HG03521 (cell line): ENCODE results near the gene TTLL7.
A peak's percentile ranks its signal among the peaks of the same experiment; 100 is the strongest.

ENCODE experiments used
- ATAC-seq: cut with Tn5 transposase; IDR thresholded peaks from one replicate; pipeline ENCODE4 v1.9.1; 2021; ENCODE audit warnings: mild to moderate bottlenecking, moderate library complexity; ENCODE audit not compliant: unreplicated experiment

TTLL7 gene

GRCh38 chr1:83889707-83890106, 109.2 kb downstream of the TTLL7 start:
- no peak for ATAC-seq

GRCh38 chr1:83887483-83887882, 111.4 kb downstream of the TTLL7 start:
- ATAC-seq, result no peak

- no peak for ATAC-seq
These were observed 115.0 kb downstream of the TTLL7 start for GRCh38 chr1:83883979-83884378.

GRCh38 chr1:83882906-83883305, 116.0 kb downstream of the TTLL7 start:
- ATAC-seq, result no peak

- ATAC-seq, result no peak
These were observed 126.4 kb downstream of the TTLL7 start for GRCh38 chr1:83872515-83872914.

GRCh38 chr1:83864991-83865390, 133.9 kb downstream of the TTLL7 start:
- ATAC-seq, result no peak

GRCh38 chr1:83860490-83861221, 138.3 kb downstream of the TTLL7 start:
- ATAC-seq, result peak; percentile 78

- ATAC-seq, result no peak
These were observed 141.2 kb downstream of the TTLL7 start for GRCh38 chr1:83857716-83858115.

GRCh38 chr1:83857103-83857502, 141.8 kb downstream of the TTLL7 start:
- no peak for ATAC-seq

GRCh38 chr1:83856381-83856780, 142.6 kb downstream of the TTLL7 start:
- ATAC-seq, result no peak

- no peak for ATAC-seq
These were observed 144.5 kb downstream of the TTLL7 start for GRCh38 chr1:83854456-83854855.

- ATAC-seq, result no peak
These were observed 148.1 kb downstream of the TTLL7 start for GRCh38 chr1:83850834-83851233.

GRCh38 chr1:83849191-83850061, 149.5 kb downstream of the TTLL7 start:
- ATAC-seq, result no peak

- ATAC-seq, result no peak
These were observed 152.8 kb downstream of the TTLL7 start for GRCh38 chr1:83846138-83846537.

GRCh38 chr1:83845437-83846071, 153.4 kb downstream of the TTLL7 start:
- ATAC-seq, result no peak

GRCh38 chr1:83844546-83844945, 154.4 kb downstream of the TTLL7 start:
- ATAC-seq, result no peak

GRCh38 chr1:83839566-83840173, 159.3 kb downstream of the TTLL7 start:
- ATAC-seq, result no peak

- no peak for ATAC-seq
These were observed 160.4 kb downstream of the TTLL7 start for GRCh38 chr1:83838573-83838972.

GRCh38 chr1:83836543-83836942, 162.4 kb downstream of the TTLL7 start:
- no peak for ATAC-seq

GRCh38 chr1:83834621-83835264, 164.2 kb downstream of the TTLL7 start:
- no peak for ATAC-seq

- ATAC-seq, result no peak
These were observed 166.7 kb downstream of the TTLL7 start for GRCh38 chr1:83832194-83832593.
